Tibial nerve (tissue), 4 donors: ENCODE measurements around the gene CISD2. TPM values are rescaled to one million over a fixed set of nuclear protein-coding genes. Genes with fewer than 3 reads are reported as not detected.

Experiments used
- DNase-seq, 2 donors: peaks; one replicate each; pipeline ENCODE4 v3.0.0-alpha.2; 2019; ENCODE audit warnings: low spot score in 2 of 2
- H3K27ac ChIP-seq, 4 donors: fragments of 200-600 bp; sonication (generic) in 3 of 4; one replicate each; pipeline ENCODE4 v1.5.1; 2017 to 2019; ENCODE audit warnings: mild to moderate bottlenecking in 1 of 4
- H3K27me3 ChIP-seq, 2 donors: fragments of 200-600 bp; sonication (generic) in 1 of 2; one replicate each; pipeline versions ENCODE4 v1.5.1 to v1.6.0; 2017 to 2019
- H3K36me3 ChIP-seq, 3 donors: fragments of 200-600 bp; sonication (generic); one replicate each; pipeline ENCODE4 v1.5.1; 2018 to 2019
- H3K4me1 ChIP-seq, 4 donors: fragments of 200-600 bp; sonication (generic) in 3 of 4; one replicate each; pipeline ENCODE4 v1.5.1; 2017 to 2019
- H3K4me3 ChIP-seq, 4 donors: fragments of 200-600 bp; sonication (generic) in 3 of 4; one replicate each; pipeline ENCODE4 v1.5.1; 2017 to 2019; ENCODE audit warnings: mild to moderate bottlenecking in 1 of 4, moderate library complexity in 1 of 4
- H3K9me3 ChIP-seq, 4 donors: fragments of 200-600 bp; sonication (generic) in 3 of 4; one replicate each; pipeline ENCODE4 v1.5.1; 2017 to 2019
- EP300 ChIP-seq, 2 donors: sonication (generic); formaldehyde crosslinking; IDR thresholded peaks; one replicate each; pipeline ENCODE4 v1.6.1; 2017; ENCODE audit warnings: antibody characterized with exemption in 2 of 2, mild to moderate bottlenecking in 1 of 2
- POLR2A ChIP-seq, 2 donors: fragments of 450-650 bp; IDR thresholded peaks; one replicate each; pipeline ENCODE4 v1.6.1; 2017; ENCODE audit warnings: antibody characterized with exemption in 2 of 2, mild to moderate bottlenecking in 2 of 2, moderate library complexity in 2 of 2
- WGBS, 2 donors: methylation state at CpG; one replicate each; pipeline ENCODE4 v1.1.5; 2018; 5-methylcytosine and 5-hydroxymethylcytosine counted together
- total RNA-seq, 4 donors: library from RNA; depleted of rRNA; stranded (reverse); fragments of >200 nt; gene quantifications; one replicate each; pipeline ENCODE4 v1.1.0, GENCODE V29; 2016
- TF ChIP-seq, protein P1 (sequence below), 5 experiments: fragments of 200-600 bp in 3 of 5; fragments of 450-650 bp in 2 of 5; sonication (generic) in 3 of 5; IDR thresholded peaks; one replicate each; pipeline ENCODE4 v1.5.1; 2016 to 2019; ENCODE audit warnings: antibody characterized with exemption in 5 of 5, mild to moderate bottlenecking in 3 of 5, moderate library complexity in 2 of 5

The CISD2 gene
- total RNA-seq, 4 donors from 2014 or later = 3.5 to 11.1 (median 7.2) TPM

DNA sequence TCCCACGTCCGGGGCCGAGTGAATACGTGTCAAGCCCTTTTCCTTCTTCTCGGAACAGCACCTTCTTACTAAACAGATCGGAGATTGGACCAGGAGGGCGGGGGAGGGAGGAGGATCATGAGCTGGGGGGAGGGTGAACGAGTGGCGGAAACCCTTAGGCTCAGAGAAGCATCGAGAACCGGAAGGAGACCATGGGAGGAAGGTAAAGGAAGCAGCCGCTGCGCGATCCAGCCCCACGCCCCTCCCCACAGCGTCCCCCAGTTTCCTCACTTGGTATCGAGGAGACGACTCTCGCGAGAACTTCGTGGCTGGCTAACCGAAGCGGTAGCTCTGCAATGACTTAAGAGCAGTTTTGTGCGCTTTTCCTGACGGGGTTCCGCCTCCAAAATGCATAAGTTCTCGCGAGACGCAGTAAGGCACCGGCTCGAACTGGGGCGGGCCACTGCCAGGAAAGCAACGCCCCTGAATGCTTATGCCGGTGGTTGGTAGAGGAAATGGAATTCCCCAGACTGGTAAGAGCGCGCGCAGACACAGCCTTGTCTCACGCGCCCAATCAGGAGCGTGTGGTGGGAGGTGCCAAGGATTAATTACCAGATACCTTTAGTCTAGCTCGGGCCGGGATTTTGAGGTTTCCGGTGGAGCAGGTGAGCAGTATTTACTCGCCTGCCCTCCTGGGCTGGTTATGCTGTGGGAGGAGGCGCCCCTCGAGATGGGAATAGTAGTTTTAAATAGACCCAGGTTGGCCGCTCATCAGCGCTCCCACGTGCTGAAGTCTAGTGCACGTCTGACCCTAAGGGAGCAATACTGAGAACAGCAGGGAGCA lies 40.9 kb upstream of the CISD2 start:
- no peaks in the 10 kb centered on the region for H3K27me3 ChIP-seq
- H3K4me3 ChIP-seq = peak overlapping the region; percentile 68 to 98 (median 79)
- no peaks in the 10 kb centered on the region for H3K9me3 ChIP-seq
- WGBS, 2 donors = 0% methylated on average over 44 to 48 of the region's 50 CpGs
- peaks cover 0 to 29% (median 14%) of the 10 kb centered on the region in 4 donors for H3K4me1 ChIP-seq
- peak; percentile 98 to 99 for DNase-seq
- H3K36me3 ChIP-seq = no peaks in the 10 kb centered on the region
- TF ChIP-seq EP300 (IDR thresholded peaks at IDR 0.05) = peak; percentile 68 to 92
- TF ChIP-seq, protein P1, sequence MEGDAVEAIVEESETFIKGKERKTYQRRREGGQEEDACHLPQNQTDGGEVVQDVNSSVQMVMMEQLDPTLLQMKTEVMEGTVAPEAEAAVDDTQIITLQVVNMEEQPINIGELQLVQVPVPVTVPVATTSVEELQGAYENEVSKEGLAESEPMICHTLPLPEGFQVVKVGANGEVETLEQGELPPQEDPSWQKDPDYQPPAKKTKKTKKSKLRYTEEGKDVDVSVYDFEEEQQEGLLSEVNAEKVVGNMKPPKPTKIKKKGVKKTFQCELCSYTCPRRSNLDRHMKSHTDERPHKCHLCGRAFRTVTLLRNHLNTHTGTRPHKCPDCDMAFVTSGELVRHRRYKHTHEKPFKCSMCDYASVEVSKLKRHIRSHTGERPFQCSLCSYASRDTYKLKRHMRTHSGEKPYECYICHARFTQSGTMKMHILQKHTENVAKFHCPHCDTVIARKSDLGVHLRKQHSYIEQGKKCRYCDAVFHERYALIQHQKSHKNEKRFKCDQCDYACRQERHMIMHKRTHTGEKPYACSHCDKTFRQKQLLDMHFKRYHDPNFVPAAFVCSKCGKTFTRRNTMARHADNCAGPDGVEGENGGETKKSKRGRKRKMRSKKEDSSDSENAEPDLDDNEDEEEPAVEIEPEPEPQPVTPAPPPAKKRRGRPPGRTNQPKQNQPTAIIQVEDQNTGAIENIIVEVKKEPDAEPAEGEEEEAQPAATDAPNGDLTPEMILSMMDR (IDR thresholded peaks at IDR 0.05) = no peak
- TF ChIP-seq POLR2A (IDR thresholded peaks at IDR 0.05) = peak; percentile 83 to 90
- peak overlapping the region; percentile 99 to 100 (median 100) for H3K27ac ChIP-seq

DNA sequence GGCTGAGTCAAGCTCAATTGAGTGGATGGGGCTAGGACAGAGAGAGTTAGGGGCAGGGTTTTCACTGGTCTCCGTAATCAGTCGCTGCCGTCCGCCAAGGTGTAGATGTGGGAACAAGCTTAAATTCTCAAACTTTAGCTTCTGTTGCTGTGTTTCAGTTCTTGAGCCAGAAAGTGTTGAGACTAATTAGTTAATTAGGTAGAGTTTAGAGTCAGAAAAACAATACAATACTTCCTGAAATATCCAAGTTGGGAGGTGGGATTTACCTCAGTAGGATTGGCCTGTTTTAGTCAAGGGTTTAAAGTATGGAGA lies 40.3 kb upstream of the CISD2 start:
- no peaks in the 10 kb centered on the region for H3K9me3 ChIP-seq
- TF ChIP-seq EP300 (IDR thresholded peaks at IDR 0.05) = no peak
- TF ChIP-seq, protein P1 (IDR thresholded peaks at IDR 0.05) = no peak
- TF ChIP-seq POLR2A (IDR thresholded peaks at IDR 0.05) = no peak
- H3K27me3 ChIP-seq = no peaks in the 10 kb centered on the region
- peak overlapping the region; percentile 61 to 98 (median 79) for H3K4me3 ChIP-seq
- DNase-seq = no peak
- peaks cover 0 to 23% (median 10%) of the 10 kb centered on the region in 4 donors for H3K4me1 ChIP-seq
- WGBS, 2 donors = 0% methylated on average over 4 of the region's 4 CpGs
- peak overlapping the region; percentile 99 to 100 (median 100) for H3K27ac ChIP-seq
- H3K36me3 ChIP-seq = no peaks in the 10 kb centered on the region

DNA sequence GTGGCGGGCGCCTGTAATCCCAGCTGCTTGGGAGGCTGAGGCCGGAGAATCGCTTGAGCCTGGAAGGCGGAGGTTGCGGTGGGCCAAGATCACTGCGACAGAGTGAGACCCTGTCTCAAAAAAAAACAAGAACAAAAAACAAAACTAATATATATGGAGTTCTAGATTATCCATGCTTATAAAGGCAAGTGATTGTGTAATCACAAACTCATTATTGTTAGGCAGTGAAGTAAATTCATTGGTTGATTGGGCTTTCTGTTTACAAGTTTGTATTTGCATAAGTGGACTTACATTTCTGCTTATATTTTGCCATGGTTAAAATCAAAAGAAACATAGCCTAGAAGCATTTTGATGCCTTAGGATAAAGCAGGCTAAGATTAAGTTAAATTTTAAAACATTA lies 39.0 kb upstream of the CISD2 start:
- TF ChIP-seq POLR2A (IDR thresholded peaks at IDR 0.05) = no peak
- TF ChIP-seq EP300 (IDR thresholded peaks at IDR 0.05) = no peak
- TF ChIP-seq, protein P1 (IDR thresholded peaks at IDR 0.05) = no peak
- Histone ChIP-seq H3K36me3 (no peaks in the 10 kb centered on the region), H3K27me3 (no peaks in the 10 kb centered on the region), H3K9me3 (no peaks in the 10 kb centered on the region), H3K4me1 (peaks cover 0 to 12% (median 4%) of the 10 kb centered on the region in 4 donors), H3K4me3 (no peak overlapping the region), H3K27ac (no peak overlapping the region)
- no peak for DNase-seq
- WGBS, 2 donors = 93 to 95% methylated on average over 7 of the region's 7 CpGs

DNA sequence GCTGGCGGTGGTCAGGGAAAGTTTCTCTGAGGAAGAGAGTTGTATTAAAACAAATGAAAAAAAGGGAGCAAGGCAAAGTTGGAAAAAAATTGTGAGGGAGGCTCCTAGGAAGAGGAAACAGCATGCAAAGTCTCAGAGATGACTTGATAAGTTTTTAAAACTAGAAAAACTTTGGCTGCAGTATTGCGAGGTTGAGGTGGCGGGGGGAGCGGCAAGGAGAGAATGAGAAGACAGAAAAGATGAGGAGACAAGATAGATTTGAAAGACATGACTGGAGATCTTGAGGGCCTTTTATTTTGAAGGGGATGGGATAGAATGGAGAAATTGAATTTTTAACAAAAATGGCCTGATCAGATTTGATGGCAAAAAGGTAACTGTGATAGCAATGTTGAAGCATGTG lies 36.7 kb upstream of the CISD2 start:
- 89 to 92% methylated on average over 4 of the region's 4 CpGs for WGBS, 2 donors
- Histone ChIP-seq H3K36me3 (no peaks in the 10 kb centered on the region), H3K9me3 (no peaks in the 10 kb centered on the region), H3K27ac (no peak overlapping the region), H3K4me3 (no peak overlapping the region), H3K4me1 (peaks cover 0 to 12% (median 4%) of the 10 kb centered on the region in 4 donors), H3K27me3 (no peaks in the 10 kb centered on the region)
- DNase-seq = no peak
- no peak for TF ChIP-seq POLR2A (IDR thresholded peaks at IDR 0.05)
- TF ChIP-seq, protein P1 (IDR thresholded peaks at IDR 0.05) = no peak
- no peak for TF ChIP-seq EP300 (IDR thresholded peaks at IDR 0.05)

DNA sequence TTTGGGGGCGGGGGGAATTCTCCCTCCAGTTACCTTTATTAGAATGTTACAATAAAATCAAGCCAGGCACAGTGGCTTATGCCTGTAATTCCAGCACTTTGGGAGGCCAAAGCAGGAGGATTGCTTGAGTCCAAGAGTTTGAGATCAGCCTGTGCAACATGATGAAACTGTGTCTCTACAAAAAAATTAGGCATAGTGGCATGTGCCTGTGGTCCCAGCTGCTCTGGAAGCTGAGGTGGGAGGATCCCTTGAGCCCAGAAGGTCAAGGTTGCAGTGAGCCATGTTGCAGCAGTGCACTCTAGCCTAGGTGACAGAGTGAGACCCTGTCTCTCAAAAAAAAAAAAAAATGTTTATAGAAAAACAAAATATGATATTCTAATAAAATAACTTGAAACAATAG lies 36.1 kb upstream of the CISD2 start:
- no peaks in the 10 kb centered on the region for H3K27me3 ChIP-seq
- peaks cover 0 to 12% (median 4%) of the 10 kb centered on the region in 4 donors for H3K4me1 ChIP-seq
- 85 to 95% methylated on average over 1 of the region's 1 CpG for WGBS, 2 donors
- no peaks in the 10 kb centered on the region for H3K9me3 ChIP-seq
- TF ChIP-seq, protein P1 (IDR thresholded peaks at IDR 0.05) = no peak
- no peak for TF ChIP-seq EP300 (IDR thresholded peaks at IDR 0.05)
- no peak for TF ChIP-seq POLR2A (IDR thresholded peaks at IDR 0.05)
- H3K27ac ChIP-seq = no peak overlapping the region
- no peak overlapping the region for H3K4me3 ChIP-seq
- H3K36me3 ChIP-seq = no peaks in the 10 kb centered on the region
- DNase-seq = no peak
